GM12865 (cell line): ENCODE data around the gene CYP2W1.

ENCODE experiments used
- DNase-seq: peaks from one replicate; pipeline ENCODE4 v3.0.0; 2010; ENCODE audit warnings: low read depth
- H3K4me3 ChIP-seq: 2 replicates; pipeline ENCODE4 v1.5.1; 2011; ENCODE audit warnings: mild to moderate bottlenecking, low read depth, low read length, control low read depth
- TF ChIP-seq, protein P1 (sequence below): IDR thresholded peaks from 2 replicates; pipeline ENCODE4 v1.5.1; 2011; ENCODE audit warnings: low read length, control low read depth, low read depth, inconsistent platforms; ENCODE audit not compliant: insufficient read depth; ENCODE audit errors: missing control alignments

Gene CYP2W1

DNA sequence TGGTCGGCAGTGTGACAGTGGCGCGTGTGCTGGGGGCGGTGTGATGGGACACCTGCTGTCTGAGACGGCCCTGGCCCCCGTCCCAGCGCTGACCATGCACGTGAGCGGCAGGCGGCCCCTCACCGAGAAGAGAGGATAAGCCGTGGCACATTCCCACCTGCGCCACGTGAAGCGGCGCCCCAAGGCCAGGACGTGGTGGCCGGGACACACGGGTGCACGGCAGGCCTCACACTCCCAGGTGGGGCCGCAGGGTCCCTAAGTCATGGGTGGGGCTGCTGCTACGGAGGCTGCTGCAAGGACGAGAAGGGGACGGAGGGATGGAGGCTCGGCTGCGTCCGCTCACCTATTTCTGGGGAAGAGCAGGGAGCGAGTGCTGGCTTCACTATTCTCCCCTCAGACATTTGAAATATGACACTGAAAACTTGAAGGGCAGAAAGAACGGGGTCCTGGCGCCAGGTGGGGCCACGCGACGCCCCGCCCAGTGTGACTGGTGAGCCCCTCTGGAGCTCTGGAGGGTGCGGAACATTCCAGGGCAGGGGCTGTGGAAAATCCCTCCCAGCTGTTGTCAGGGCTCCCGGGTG lies 7.5 kb downstream of the CYP2W1 start:
- DNase-seq = no peak
- no peak overlapping the region for H3K4me3 ChIP-seq
- TF ChIP-seq, protein P1, sequence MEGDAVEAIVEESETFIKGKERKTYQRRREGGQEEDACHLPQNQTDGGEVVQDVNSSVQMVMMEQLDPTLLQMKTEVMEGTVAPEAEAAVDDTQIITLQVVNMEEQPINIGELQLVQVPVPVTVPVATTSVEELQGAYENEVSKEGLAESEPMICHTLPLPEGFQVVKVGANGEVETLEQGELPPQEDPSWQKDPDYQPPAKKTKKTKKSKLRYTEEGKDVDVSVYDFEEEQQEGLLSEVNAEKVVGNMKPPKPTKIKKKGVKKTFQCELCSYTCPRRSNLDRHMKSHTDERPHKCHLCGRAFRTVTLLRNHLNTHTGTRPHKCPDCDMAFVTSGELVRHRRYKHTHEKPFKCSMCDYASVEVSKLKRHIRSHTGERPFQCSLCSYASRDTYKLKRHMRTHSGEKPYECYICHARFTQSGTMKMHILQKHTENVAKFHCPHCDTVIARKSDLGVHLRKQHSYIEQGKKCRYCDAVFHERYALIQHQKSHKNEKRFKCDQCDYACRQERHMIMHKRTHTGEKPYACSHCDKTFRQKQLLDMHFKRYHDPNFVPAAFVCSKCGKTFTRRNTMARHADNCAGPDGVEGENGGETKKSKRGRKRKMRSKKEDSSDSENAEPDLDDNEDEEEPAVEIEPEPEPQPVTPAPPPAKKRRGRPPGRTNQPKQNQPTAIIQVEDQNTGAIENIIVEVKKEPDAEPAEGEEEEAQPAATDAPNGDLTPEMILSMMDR = no peak

DNA sequence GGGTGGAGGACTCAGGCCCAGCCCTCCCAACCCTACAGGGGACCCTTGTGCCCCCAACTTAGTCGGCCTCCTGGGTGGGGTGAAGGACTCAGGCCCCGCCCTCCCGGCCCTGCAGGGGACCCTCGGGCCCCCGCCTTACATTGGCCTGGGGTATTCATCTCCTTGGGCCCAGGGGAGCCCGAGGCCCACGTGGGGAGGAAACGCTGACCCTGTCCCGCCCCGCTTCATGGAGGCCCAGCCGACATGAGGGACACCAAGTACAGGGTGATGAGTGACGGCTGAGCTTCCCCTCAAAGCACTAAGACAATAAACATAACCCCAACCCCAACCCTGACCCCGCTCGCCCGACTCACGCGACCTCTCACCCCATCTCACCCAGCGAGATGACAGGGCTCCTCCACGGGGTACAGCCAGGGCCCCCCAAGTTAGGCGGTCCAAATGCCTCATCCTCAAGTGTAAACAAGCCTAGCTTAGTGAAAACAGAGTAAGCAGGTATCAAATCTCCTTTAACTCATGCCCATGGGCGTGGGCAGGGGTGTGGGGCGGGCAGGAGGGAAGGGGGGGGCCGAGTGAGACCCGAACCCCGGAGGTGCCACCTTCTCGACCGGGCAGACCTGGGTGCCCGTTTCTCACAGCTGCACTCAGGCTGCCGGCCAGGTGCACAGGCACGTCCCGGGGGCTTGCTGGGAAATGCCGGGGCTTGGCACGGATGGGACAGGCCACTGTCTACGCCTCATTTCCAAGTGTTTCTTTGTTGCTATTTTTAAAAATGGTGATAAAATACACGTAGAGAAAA lies 8.2 kb downstream of the CYP2W1 start:
- DNase-seq = no peak
- TF ChIP-seq, protein P1 = no peak
- H3K4me3 ChIP-seq = no peak overlapping the region

DNA sequence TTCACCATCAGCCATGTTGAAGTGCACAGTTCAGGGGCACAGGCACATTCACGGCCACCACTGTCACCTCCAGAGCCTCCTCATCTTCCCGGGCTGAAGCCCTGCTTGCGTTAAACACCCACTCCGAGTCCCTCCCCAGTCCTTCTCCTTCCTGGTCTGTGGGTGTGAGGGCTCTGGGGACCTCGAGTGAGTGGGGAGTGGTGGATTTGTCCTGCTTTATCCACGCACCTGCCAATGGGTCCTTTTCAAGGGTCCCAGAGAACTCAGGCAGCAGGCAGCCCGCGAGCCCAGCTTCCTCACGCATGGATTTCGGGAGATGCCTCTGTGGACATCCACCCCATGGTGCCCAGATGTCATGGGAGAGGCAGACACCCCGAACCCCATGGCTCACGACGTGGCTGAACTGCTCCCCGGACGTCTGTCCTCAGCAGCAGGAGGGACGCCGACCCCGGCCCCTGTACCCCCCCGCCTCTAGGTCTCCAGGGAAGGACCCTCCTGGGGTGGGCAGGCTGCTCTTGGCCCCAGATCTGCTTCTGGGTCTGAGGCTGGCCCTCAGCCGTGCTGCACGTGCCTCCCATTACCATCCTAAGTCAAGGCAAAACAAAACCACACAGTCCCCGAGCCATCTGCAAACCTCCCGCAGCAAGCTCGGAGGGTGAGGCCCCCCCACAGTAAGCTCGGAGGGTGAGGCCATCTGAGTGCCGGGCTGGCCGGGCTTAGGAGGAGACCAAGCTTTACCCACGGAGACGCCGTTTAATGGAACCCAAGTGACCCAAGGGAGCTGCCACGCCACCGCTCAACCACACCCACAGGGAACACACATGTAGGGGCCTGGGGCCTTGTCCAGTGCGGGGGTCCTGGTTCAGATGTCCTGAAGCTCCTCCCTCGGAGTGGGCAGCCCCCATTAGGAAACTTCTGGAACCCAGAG lies 9.0 kb downstream of the CYP2W1 start:
- no peak for DNase-seq
- TF ChIP-seq, protein P1 = no peak
- H3K4me3 ChIP-seq = no peak overlapping the region

DNA sequence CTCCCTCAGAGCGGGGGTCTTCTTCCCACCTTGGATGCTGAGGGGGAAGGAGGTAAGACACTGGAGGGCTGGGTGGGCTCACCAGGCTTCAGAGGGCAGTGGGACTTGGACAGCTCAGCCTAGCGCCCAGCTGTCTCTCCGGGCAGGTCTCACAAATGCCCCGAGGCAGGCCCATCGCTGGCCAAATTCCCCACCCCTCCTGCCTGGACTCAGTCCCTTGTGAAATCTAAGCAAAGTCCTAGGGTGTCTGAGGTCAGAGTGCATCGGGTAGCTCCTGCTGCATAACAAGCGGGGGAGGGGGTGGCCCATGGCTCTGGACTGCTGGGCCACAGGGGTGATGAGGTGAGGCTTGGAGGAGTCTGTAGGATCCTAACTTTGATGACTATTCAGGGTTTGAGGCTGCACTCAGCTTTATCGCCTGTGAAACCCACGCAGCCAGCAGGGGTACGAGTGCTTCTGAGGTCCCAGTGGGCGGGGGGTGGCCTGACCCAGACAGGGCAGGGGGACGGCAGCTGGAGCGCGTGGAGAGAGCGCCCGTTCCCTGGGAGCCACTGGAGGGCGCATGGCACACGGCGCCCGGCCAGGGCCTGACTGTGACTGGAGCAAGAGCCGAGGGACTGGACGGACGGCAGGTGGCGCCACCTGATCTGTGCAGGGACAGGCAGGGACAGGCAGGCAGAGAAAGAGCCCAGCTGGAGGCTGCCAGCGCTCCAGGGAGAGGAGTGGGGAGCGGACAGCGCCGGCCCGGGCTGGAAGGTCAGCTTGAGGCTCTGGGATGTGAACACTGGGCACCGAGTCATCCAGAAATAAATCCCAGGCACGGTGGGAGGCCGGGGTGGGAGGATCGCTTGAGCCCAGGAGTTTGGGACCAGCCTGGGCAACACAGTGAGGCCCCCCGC lies 10.0 kb downstream of the CYP2W1 start:
- DNase-seq = peak; percentile 98
- H3K4me3 ChIP-seq = no peak overlapping the region
- TF ChIP-seq, protein P1 = peak; percentile 100

DNA sequence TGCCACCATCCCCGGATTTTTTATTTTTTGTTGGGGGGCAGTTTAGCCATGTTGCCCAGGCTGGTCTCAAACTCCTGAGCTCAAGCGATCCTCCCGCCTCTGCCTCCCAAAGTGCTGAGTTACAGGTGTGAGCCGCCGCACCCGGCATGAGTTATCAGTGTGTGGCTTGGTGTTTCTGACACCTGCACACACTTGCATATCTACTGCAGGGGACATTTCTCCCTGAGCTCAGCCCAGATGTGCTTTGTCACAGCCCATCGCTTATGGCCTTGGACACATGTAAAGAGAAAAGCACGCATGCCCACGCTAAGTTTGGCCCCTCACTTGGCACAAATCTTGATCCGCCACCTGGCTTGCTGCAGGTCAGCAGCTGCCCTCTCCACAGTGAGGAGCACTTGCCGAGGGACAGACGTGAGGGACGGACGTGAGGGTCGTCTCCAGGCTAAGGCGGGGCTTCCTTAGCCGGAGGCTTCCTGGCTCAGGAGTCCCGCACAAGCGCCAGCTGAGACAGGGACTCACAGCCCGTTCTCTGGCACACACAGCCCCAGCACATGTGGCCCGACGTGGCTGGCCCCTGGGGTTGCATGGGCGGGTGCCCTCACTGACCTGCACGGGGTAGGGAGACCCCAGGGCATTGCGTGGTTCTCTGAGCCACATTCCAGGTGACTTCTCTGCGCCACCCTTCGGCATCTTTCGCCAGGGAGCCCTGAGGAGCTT lies 11.8 kb downstream of the CYP2W1 start:
- TF ChIP-seq, protein P1 = no peak
- no peak for DNase-seq
- no peak overlapping the region for H3K4me3 ChIP-seq

DNA sequence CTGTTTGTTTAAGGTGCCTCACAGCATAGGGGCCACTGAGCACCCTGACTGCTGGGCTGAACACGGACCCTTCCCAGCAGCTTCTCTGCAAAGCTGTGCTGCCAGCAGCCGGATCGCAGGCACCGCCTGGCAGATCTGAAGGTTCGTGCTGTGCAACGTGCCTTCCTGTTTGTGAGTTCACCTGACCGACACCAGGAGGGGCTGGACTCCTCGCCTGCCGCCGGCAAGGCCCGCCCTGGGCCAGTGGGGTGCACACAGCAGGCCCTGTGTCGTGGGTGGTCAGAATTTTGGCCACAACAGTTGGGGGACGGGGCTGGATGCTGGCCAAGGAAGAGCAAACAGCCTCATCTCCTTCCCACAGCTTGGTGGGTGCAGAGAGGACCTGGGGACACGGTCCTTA lies 12.6 kb downstream of the CYP2W1 start:
- H3K4me3 ChIP-seq = no peak overlapping the region
- TF ChIP-seq, protein P1 = no peak
- DNase-seq = no peak
